K562 (cell line): Measurements from ENCODE around the gene PYDC1. TPM values are rescaled to one million over a fixed set of nuclear protein-coding genes. Genes with fewer than 3 reads are reported as not detected.

ENCODE experiments used
- CBFA2T3 ChIP-seq: fragments of 450-650 bp; IDR thresholded peaks from 2 replicates; pipeline ENCODE4 v1.6.1; 2017
- DDX20 ChIP-seq: fragments of 450-650 bp; IDR thresholded peaks from 2 replicates; pipeline ENCODE4 v1.6.1; 2016; ENCODE audit warnings: missing genetic modification characterization, low read depth, mild to moderate bottlenecking, missing compliant biosample characterization, moderate library complexity
- HEY1 ChIP-seq: fragments of 250-450 bp; sonication (Bioruptor Pico); IDR thresholded peaks from 2 replicates; pipeline ENCODE4 v1.5.0; 2020; ENCODE audit warnings: mild to moderate bottlenecking, moderate library complexity, borderline replicate concordance
- MYC ChIP-seq, 2 experiments: fragments of 250-450 bp in 1 of 2; sonication (Bioruptor Pico) in 1 of 2; IDR thresholded peaks; 2 replicates each; pipeline versions ENCODE4 v1.5.1 to v1.6.1; 2012 to 2021; ENCODE audit warnings: low read depth in 2 of 2, borderline replicate concordance in 1 of 2, improper control_type of control experiment in 1 of 2, low read length in 1 of 2, mild to moderate bottlenecking in 1 of 2, moderate library complexity in 1 of 2
- NBN ChIP-seq: fragments of 450-650 bp; IDR thresholded peaks from 2 replicates; pipeline ENCODE4 v1.6.1; 2016; ENCODE audit warnings: low read depth, mild to moderate bottlenecking
- NRF1 ChIP-seq, 2 experiments: fragments of 450-650 bp; IDR thresholded peaks in 1 of 2; conservative IDR thresholded peaks in 1 of 2; 2 replicates each; pipeline ENCODE4 v1.6.1; 2014; ENCODE audit warnings: mild to moderate bottlenecking in 2 of 2
- POLR2A ChIP-seq: fragments of 450-650 bp; conservative IDR thresholded peaks from 2 replicates; pipeline ENCODE4 v1.6.1; 2016
- POLR2AphosphoS2 ChIP-seq: IDR thresholded peaks from 2 replicates; pipeline ENCODE4 v1.6.1; 2012; ENCODE audit warnings: low read length, improper control_type of control experiment
- POLR2B ChIP-seq: fragments of 450-650 bp; IDR thresholded peaks from 2 replicates; pipeline ENCODE4 v1.6.1; 2018; ENCODE audit warnings: low read depth; ENCODE audit not compliant: partially characterized antibody
- RBBP5 ChIP-seq: fragments of 200-600 bp; sonication (generic); IDR thresholded peaks from 2 replicates; pipeline ENCODE4 v1.6.1; 2012; ENCODE audit warnings: borderline replicate concordance, mild to moderate bottlenecking, low read length, control low read depth, inconsistent platforms; ENCODE audit not compliant: insufficient read depth, poor library complexity, severe bottlenecking
- SUPT5H ChIP-seq: fragments of 450-650 bp; IDR thresholded peaks from 2 replicates; pipeline ENCODE4 v1.6.1; 2016
- ZNF778 ChIP-seq: fragments of 450-650 bp; formaldehyde crosslinking; IDR thresholded peaks from 2 replicates; pipeline ENCODE4 v1.4.0; 2020; ENCODE audit warnings: mild to moderate bottlenecking, moderate library complexity
- polyA plus RNA-seq, 8 experiments: library from polyadenylated mRNA; depleted of rRNA in 4 of 8; stranded (reverse) in 5 of 8; unstranded in 3 of 8; fragments of >200 nt; fragmentation: Nextera tagmentation in 2 of 8; fragmentation: Illumina TruSeq in 1 of 8; extraction: Ambion mirVana in 2 of 8; extraction: Trizol in 1 of 8; gene quantifications; 2 replicates each; pipeline versions ENCODE4 v1.2.1 to v1.2.3, GENCODE V29; 2011 to 2014; ENCODE audit warnings: inconsistent platforms in 1 of 8, missing spikeins in 1 of 8
- total RNA-seq, 7 experiments: library from RNA; depleted of rRNA in 6 of 7; stranded (reverse); fragments of >200 nt in 6 of 7; fragmentation: Illumina TruSeq in 2 of 7; extraction: Trizol in 2 of 7; gene quantifications; 2 replicates each; pipeline versions ENCODE4 v1.2.1 to v1.2.3, GENCODE V29; 2011 to 2021; ENCODE audit warnings: low replicate concordance in 1 of 7
- TF ChIP-seq, protein P1 (sequence below): fragments of 450-650 bp; IDR thresholded peaks from 2 replicates; pipeline ENCODE4 v1.6.1; 2017; ENCODE audit warnings: antibody characterized with exemption, mild to moderate bottlenecking
- TF ChIP-seq, protein P2 (sequence below): sonication (generic); formaldehyde crosslinking; IDR thresholded peaks from 2 replicates; pipeline ENCODE4 v1.8.1; 2023; ENCODE audit warnings: missing genetic modification reagents, mild to moderate bottlenecking, borderline replicate concordance

Gene PYDC1
- total and polyA plus RNA-seq, 9 of the 15 experiments (the other 6 are each of a cell fraction or from before 2014, with no cell fraction given), result not detected

GRCh38 chr16:31199430-31200041, 17.4 kb downstream of the PYDC1 start (continued):
- no peak for TF ChIP-seq NBN
- peak; percentile 69 for TF ChIP-seq CBFA2T3
- peak; percentile 57; the same call in 1 of the 2 replicates for TF ChIP-seq POLR2AphosphoS2
- no peak for TF ChIP-seq RBBP5
- TF ChIP-seq HEY1 (CRISPR knock-in tag), result no peak
- TF ChIP-seq, protein P1, sequence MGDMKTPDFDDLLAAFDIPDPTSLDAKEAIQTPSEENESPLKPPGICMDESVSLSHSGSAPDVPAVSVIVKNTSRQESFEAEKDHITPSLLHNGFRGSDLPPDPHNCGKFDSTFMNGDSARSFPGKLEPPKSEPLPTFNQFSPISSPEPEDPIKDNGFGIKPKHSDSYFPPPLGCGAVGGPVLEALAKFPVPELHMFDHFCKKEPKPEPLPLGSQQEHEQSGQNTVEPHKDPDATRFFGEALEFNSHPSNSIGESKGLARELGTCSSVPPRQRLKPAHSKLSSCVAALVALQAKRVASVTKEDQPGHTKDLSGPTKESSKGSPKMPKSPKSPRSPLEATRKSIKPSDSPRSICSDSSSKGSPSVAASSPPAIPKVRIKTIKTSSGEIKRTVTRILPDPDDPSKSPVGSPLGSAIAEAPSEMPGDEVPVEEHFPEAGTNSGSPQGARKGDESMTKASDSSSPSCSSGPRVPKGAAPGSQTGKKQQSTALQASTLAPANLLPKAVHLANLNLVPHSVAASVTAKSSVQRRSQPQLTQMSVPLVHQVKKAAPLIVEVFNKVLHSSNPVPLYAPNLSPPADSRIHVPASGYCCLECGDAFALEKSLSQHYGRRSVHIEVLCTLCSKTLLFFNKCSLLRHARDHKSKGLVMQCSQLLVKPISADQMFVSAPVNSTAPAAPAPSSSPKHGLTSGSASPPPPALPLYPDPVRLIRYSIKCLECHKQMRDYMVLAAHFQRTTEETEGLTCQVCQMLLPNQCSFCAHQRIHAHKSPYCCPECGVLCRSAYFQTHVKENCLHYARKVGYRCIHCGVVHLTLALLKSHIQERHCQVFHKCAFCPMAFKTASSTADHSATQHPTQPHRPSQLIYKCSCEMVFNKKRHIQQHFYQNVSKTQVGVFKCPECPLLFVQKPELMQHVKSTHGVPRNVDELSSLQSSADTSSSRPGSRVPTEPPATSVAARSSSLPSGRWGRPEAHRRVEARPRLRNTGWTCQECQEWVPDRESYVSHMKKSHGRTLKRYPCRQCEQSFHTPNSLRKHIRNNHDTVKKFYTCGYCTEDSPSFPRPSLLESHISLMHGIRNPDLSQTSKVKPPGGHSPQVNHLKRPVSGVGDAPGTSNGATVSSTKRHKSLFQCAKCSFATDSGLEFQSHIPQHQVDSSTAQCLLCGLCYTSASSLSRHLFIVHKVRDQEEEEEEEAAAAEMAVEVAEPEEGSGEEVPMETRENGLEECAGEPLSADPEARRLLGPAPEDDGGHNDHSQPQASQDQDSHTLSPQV, result no peak
- peak; percentile 48 for TF ChIP-seq POLR2A
- peak; percentile 42 to 57; a peak in 3 of 4 replicates for TF ChIP-seq NRF1 (conservative IDR thresholded peaks at IDR 0.05 in 1 of 2, IDR thresholded peaks at IDR 0.05 in 1 of 2)
- peak; percentile 52 for TF ChIP-seq POLR2B
- peak; percentile 57 for TF ChIP-seq SUPT5H
- TF ChIP-seq ZNF778 (CRISPR knock-in tag), result no peak
- TF ChIP-seq DDX20 (tag), result no peak
- TF ChIP-seq, protein P2, sequence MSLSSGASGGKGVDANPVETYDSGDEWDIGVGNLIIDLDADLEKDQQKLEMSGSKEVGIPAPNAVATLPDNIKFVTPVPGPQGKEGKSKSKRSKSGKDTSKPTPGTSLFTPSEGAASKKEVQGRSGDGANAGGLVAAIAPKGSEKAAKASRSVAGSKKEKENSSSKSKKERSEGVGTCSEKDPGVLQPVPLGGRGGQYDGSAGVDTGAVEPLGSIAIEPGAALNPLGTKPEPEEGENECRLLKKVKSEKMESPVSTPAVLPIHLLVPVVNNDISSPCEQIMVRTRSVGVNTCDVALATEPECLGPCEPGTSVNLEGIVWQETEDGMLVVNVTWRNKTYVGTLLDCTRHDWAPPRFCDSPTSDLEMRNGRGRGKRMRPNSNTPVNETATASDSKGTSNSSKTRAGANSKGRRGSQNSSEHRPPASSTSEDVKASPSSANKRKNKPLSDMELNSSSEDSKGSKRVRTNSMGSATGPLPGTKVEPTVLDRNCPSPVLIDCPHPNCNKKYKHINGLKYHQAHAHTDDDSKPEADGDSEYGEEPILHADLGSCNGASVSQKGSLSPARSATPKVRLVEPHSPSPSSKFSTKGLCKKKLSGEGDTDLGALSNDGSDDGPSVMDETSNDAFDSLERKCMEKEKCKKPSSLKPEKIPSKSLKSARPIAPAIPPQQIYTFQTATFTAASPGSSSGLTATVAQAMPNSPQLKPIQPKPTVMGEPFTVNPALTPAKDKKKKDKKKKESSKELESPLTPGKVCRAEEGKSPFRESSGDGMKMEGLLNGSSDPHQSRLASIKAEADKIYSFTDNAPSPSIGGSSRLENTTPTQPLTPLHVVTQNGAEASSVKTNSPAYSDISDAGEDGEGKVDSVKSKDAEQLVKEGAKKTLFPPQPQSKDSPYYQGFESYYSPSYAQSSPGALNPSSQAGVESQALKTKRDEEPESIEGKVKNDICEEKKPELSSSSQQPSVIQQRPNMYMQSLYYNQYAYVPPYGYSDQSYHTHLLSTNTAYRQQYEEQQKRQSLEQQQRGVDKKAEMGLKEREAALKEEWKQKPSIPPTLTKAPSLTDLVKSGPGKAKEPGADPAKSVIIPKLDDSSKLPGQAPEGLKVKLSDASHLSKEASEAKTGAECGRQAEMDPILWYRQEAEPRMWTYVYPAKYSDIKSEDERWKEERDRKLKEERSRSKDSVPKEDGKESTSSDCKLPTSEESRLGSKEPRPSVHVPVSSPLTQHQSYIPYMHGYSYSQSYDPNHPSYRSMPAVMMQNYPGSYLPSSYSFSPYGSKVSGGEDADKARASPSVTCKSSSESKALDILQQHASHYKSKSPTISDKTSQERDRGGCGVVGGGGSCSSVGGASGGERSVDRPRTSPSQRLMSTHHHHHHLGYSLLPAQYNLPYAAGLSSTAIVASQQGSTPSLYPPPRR (CRISPR knock-in tag), result no peak
- TF ChIP-seq MYC (IDR thresholded peaks at IDR 0.05; ENCODE audit: low read depth, low read length), result no peak
- TF ChIP-seq MYC (CRISPR knock-in tag; IDR thresholded peaks at IDR 0.05; ENCODE audit: borderline replicate concordance, low read depth), result no peak
